ENCODE measurements around the gene MAGEA8. TPM values are rescaled to one million over a fixed set of nuclear protein-coding genes. Genes with fewer than 3 reads are reported as not detected.

Gene MAGEA8
- total RNA-seq, 3 donors from 2014 or later = not detected

DNA sequence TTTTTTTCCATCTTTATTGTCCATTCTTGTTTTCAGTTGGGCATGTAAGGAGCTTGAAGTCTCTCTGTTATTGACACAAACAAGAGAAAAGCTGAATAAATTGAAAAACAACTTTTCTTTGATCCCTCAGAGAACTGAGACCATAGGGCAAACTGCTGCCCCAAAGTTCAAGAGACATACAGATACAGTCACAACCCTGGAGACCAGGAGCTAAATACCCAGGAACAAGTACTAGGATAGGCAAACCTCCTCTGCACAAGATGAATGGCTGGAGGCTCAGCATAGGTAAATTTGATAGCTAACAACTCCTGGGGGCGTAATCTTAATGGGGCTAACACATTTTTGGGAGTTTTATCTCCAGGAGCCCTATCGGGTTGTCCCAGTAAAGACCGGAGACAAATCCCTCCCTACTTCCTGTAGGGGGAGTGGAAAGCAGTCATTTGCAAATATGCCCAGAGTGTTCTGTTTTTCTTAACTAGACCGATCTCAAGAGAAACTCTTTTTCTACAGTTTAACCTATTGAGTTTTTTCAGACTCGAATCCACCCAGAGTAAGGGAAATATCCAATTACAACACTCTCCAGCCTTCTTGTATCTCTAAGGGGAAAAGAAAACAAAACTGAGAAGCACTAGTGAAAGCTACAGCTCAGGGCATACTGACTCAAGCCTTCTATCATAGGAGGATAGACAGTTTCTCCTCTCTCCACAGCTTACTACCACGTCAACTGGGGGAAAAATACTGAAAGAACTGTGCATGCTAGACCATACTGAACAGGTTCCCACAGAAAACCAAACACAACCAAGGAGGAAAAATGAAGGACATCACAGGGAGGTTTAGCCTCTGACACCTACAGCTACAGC lies 23.1 kb downstream of the MAGEA8 start:
- no peaks in the 10 kb centered on the region for H3K27me3 ChIP-seq
- no peak for TF ChIP-seq POLR2A (IDR thresholded peaks at IDR 0.05)
- TF ChIP-seq POLR2AphosphoS5 (IDR thresholded peaks at IDR 0.05) = no peak
- TF ChIP-seq, protein P1, sequence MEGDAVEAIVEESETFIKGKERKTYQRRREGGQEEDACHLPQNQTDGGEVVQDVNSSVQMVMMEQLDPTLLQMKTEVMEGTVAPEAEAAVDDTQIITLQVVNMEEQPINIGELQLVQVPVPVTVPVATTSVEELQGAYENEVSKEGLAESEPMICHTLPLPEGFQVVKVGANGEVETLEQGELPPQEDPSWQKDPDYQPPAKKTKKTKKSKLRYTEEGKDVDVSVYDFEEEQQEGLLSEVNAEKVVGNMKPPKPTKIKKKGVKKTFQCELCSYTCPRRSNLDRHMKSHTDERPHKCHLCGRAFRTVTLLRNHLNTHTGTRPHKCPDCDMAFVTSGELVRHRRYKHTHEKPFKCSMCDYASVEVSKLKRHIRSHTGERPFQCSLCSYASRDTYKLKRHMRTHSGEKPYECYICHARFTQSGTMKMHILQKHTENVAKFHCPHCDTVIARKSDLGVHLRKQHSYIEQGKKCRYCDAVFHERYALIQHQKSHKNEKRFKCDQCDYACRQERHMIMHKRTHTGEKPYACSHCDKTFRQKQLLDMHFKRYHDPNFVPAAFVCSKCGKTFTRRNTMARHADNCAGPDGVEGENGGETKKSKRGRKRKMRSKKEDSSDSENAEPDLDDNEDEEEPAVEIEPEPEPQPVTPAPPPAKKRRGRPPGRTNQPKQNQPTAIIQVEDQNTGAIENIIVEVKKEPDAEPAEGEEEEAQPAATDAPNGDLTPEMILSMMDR (IDR thresholded peaks at IDR 0.05) = no peak
- no peak overlapping the region for H3K27ac ChIP-seq
- no peaks in the 10 kb centered on the region for H3K4me1 ChIP-seq
- no peaks in the 10 kb centered on the region for H3K9me3 ChIP-seq
- intact Hi-C loops (cut with DNase I; ENCODE audit: low total_unique reads) = no loop called here
- DNase-seq (ENCODE audit: low spot score in 2 of 2) = no peak
- no peak overlapping the region for H3K4me3 ChIP-seq
- H3K36me3 ChIP-seq = no peaks in the 10 kb centered on the region

DNA sequence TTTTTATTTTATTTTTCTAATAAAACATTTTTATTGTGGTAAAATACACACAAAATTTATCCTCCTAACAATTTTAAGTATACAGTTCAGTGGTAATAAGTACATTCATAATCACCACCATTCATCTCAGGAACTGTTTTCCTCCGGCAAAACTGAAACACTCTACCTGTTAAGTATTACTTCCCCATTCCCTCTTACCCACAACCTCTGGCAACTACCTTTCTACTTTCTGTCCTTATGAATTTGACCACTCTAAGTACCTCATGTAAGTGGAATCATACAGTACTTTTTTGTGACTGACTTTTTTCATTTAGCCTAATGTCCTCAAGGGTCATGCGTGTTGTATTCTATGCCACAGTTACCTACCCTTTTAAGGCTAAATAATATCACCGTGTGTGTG lies 27.3 kb downstream of the MAGEA8 start:
- TF ChIP-seq POLR2A (IDR thresholded peaks at IDR 0.05) = no peak
- TF ChIP-seq, protein P1 (IDR thresholded peaks at IDR 0.05) = no peak
- TF ChIP-seq POLR2AphosphoS5 (IDR thresholded peaks at IDR 0.05) = no peak
- no peak overlapping the region for H3K27ac ChIP-seq
- H3K4me3 ChIP-seq = no peak overlapping the region
- H3K36me3 ChIP-seq = no peaks in the 10 kb centered on the region
- no peaks in the 10 kb centered on the region for H3K4me1 ChIP-seq
- intact Hi-C loops (cut with DNase I; ENCODE audit: low total_unique reads) = loop anchor here (5.0 kb wide), 1 partner anchor 424 kb away; no protein-coding TSS in a partner anchor
- no peaks in the 10 kb centered on the region for H3K27me3 ChIP-seq
- no peak for DNase-seq (ENCODE audit: low spot score in 2 of 2)
- peaks cover 0 to 4% of the 10 kb centered on the region in 2 donors for H3K9me3 ChIP-seq

DNA sequence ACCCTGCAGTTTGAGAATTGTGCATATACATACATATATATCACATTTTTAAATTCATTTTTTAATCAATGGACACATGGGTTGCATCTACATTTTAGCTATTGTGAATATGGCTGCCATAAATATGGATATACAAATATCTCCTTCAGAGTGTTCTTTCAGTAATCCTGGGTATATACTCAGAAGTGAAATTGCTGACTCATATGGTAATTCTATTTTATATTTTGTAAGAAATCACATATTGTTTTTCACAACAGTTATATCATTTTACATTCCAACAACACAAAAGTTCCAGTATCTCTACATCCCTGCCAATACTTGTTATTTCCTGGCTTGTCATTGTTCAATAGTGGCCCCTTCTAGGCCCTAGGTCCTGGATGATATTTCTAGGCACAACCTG lies 27.7 kb downstream of the MAGEA8 start:
- intact Hi-C loops (cut with DNase I; ENCODE audit: low total_unique reads) = loop anchor here (5.0 kb wide), 1 partner anchor 424 kb away; no protein-coding TSS in a partner anchor
- TF ChIP-seq, protein P1 (IDR thresholded peaks at IDR 0.05) = no peak
- no peak for TF ChIP-seq POLR2AphosphoS5 (IDR thresholded peaks at IDR 0.05)
- TF ChIP-seq POLR2A (IDR thresholded peaks at IDR 0.05) = no peak
- no peak for DNase-seq (ENCODE audit: low spot score in 2 of 2)

DNA sequence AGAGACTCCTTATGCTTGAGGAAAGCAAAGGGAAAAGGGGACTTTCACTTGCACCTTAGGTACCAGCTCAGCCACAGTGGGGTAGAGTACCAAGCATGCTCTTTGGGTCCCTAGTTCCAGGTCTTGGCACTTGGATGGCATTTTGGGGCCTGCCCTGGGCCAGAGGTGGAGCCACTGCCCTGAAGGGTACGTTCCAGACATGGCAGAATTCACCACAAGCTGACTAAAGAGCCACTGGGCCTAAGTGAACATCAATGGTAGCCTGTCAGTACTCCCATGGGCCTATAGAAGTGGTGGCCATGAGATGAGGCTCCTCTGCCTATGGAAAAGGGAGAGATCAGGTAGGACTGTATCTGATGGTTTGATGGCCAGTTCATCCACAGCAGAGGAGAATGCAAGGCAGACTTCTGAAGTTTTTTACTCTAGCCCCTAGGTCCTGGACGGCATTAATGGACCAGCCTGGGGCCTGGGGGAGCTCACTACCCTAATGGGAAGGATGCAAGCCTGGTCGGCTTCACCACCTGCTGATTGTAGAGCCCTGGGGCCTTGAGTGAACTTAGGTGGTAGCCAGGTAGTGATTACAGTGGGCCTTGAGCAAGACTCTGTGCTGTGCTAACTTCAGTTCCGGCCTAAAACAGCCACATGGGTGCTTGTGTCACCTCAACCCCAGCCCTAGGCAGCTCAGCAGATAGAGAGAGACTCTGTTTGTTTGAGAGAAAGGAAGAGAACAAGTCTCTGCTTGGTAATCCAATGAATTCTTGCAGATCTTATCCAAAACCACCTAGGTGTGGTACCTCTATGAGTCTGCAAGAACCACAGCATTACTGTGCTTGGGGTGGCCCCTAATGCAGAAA lies 28.6 kb downstream of the MAGEA8 start:
- Histone ChIP-seq H3K4me1 (no peaks in the 10 kb centered on the region), H3K36me3 (no peaks in the 10 kb centered on the region), H3K4me3 (no peak overlapping the region), H3K27me3 (no peaks in the 10 kb centered on the region), H3K9me3 (peaks cover 0 to 12% of the 10 kb centered on the region in 2 donors), H3K27ac (no peak overlapping the region)
- no peak for DNase-seq (ENCODE audit: low spot score in 2 of 2)
- intact Hi-C loops (cut with DNase I; ENCODE audit: low total_unique reads) = loop anchor here (5.0 kb wide), 1 partner anchor 423 kb away; no protein-coding TSS in a partner anchor
- TF ChIP-seq POLR2AphosphoS5 (IDR thresholded peaks at IDR 0.05) = no peak
- TF ChIP-seq POLR2A (IDR thresholded peaks at IDR 0.05) = no peak
- TF ChIP-seq, protein P1 (IDR thresholded peaks at IDR 0.05) = no peak

More for the DNA sequence above, 27.7 kb downstream of the MAGEA8 start:
- Histone ChIP-seq H3K4me3 (no peak overlapping the region), H3K27ac (no peak overlapping the region), H3K36me3 (no peaks in the 10 kb centered on the region), H3K4me1 (no peaks in the 10 kb centered on the region), H3K9me3 (peaks cover 0 to 8% of the 10 kb centered on the region in 2 donors), H3K27me3 (no peaks in the 10 kb centered on the region)

Measured in breast epithelium (tissue), 4 donors.